Epidermal melanocyte (primary cell): ENCODE data around the gene KCNJ10.

ENCODE experiments used
- DNase-seq: peaks from one replicate; pipeline ENCODE4 v3.0.0; 2011; ENCODE audit warnings: low spot score; ENCODE audit not compliant: insufficient read length

The KCNJ10 gene

DNA sequence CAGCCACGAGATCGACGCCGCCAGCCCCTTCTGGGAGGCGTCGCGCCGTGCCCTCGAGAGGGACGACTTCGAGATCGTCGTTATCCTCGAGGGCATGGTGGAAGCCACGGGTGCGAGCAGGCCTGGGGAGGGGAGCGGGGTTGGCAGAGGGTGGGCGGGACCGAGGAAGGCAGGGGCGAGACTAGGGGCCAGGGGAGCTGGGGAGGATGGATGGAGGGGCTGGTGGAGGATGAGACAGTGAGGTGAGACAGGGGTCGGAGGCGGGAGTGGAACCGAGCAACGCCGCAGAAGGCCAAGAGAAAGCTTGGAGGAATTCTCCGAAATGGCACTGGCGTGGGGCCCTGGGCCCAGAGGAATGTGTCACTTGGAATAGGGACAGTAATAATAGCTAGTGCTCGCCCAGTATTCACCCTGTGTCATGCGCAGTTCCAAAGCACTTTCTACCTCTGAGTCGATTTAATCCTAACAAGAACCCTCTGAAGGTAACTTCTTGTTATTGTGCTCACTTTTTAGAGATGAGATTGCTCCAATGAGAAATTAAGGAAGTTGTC, 14.9 kb upstream of the KCNJ10 start:
- no peak for DNase-seq

DNA sequence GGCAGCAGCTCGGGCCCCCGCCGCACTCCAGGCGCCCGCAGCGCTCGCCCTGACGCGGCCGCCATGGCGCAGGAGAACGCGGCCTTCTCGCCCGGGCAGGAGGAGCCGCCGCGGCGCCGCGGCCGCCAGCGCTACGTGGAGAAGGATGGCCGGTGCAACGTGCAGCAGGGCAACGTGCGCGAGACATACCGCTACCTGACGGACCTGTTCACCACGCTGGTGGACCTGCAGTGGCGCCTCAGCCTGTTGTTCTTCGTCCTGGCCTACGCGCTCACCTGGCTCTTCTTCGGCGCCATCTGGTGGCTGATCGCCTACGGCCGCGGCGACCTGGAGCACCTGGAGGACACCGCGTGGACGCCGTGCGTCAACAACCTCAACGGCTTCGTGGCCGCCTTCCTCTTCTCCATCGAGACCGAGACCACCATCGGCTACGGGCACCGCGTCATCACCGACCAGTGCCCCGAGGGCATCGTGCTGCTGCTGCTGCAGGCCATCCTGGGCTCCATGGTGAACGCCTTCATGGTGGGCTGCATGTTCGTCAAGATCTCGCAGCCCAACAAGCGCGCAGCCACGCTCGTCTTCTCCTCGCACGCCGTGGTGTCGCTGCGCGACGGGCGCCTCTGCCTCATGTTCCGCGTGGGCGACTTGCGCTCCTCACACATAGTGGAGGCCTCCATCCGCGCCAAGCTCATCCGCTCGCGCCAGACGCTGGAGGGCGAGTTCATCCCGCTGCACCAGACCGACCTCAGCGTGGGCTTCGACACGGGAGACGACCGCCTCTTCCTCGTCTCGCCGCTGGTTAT, 14.2 kb upstream of the KCNJ10 start:
- no peak for DNase-seq

DNA sequence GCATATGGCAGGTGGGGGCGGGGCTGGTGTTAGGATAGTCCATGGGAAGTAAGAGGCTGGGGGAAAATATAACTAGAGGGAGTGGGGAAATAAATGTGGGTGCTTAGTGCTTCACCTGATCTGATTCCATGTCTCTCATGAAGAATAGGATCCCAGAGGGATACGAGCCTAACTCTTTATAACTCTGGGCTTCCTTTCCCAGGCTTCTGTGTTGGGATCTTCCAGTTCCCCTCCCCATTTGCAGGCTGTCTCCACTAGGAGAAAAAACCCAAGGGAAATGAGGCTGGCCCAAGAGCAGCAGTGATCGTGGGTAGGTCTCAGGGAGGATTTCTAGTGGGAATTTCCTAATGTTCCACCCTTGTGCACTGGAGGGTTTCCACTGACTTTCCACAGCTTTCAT, 13.0 kb upstream of the KCNJ10 start:
- DNase-seq = no peak

DNA sequence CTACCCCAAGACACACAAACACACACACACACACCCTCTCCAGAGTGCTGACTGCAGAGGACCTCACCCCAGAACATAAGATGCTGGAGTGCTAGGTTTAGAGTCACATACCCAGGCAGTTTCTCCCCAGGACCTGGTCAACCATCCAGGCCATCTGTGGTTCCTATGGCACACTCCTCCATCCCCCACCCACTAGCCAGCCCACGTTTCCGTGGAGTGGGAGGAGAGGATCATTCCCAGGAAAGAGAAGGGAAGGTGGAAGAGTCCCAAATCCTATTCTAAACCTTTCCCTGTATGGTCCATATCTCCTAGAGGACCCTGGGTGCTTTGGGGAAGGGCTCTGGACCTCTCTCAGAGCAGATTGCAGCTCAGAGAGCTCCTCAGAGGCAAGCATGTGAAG, 12.5 kb upstream of the KCNJ10 start:
- no peak for DNase-seq

DNA sequence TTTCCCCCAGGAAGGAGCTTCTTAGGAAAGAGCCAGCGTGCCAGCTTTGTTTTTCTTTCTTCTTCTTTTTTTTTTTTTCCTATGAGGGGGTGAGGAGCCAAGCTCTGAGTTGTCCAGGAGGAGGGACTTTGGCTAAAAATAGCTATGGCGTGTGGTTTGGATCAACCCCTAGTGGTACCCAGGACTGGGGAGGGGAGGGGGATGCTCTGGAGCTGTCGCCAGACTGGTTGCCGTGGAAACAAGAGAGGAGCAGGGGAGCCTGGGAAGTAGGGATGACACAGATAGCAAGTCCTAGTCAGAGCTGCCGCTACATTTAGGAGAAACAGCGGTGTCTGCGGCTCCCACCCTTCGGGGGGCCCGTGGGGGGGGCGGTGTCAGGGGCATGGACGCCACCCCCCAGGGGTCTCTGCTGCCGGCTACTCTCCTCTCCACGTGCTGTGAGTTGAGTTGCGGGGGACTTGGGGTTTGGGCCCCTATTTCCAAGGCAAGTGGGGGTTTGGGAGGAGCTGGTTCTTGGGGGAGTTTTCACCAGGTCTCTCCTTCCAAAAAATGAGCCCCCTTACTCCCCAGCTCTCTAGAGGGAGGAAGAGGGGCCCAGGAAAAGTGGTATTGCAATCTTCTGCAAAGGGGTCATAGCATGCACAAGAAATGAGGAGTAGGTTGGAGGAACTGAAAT, 11.4 kb upstream of the KCNJ10 start, which contains the start of gene KCNJ9:
Gene KCNJ9, plus strand, starts transcription at position 278 of the 676 bp plus-strand sequence. CDS start 2,493 bp downstream, outside the sequence.
- DNase-seq = no peak

GRCh38 chr1:160080381-160081100, 10.6 kb upstream of the KCNJ10 start:
- DNase-seq = no peak

DNA sequence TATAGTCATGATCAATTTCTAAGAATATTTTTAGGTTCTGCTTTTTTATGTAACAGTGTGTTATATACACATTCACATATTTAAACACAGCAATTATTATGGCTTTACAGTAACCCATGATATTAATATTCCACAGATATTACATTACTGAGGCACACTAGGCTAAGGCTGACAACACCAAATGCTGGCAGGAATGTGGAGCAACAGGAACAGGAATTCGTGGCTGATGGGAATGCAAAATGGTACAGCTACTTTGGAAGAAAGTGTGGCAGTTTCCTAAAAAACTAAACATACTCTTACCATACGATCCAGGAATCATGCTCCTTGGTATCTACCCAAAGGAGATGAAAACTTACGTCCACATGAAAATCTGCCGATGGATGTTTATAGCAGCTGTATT, 9.5 kb upstream of the KCNJ10 start:
- DNase-seq = no peak

GRCh38 chr1:160078512-160079195, 8.7 kb upstream of the KCNJ10 start:
- DNase-seq = peak; percentile 60

- DNase-seq = no peak
These were observed 7.5 kb upstream of the KCNJ10 start for GRCh38 chr1:160077486-160077885.

DNA sequence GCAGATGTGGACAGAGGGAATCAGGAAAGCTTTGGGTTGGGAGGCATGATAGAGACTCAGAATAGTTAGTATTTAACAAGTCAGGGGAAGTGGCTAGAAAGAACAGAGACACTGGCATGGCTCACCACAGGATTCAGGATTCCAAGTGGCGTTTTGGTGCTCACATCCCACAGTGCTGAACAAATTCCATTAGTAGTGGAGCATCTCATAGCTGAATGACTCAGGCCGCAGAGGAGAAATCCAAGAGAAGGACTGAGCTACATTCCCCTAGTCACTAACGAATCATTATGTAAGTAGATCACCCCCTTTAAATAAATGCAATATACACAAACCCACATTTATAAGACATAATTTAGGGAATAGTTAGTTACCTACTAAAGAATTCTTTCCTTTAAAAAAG, 6.3 kb upstream of the KCNJ10 start:
- DNase-seq = no peak

DNA sequence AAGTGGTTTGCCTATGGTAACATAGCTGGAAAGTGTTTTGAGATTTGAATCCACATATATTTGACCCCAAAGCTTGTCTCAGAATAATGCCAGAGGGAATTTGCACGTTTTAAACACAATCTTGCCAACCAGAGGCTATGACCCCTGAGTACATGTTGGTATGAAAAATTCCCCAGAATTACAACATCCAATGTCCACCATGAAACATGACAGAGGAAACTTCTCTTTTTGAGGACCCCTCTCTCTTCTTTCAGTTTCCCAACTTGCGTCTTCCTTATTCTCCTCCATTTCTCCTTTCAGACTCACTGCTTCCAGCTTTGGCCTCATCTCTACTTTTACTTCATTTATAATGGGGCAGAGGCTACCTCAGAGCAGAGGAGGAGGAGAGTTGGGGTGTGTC, 5.9 kb upstream of the KCNJ10 start:
- no peak for DNase-seq

GRCh38 chr1:160074865-160075264, 4.9 kb upstream of the KCNJ10 start:
- DNase-seq = no peak

- DNase-seq = no peak
These were observed 1.3 kb upstream of the KCNJ10 start for GRCh38 chr1:160071289-160071688.

DNA sequence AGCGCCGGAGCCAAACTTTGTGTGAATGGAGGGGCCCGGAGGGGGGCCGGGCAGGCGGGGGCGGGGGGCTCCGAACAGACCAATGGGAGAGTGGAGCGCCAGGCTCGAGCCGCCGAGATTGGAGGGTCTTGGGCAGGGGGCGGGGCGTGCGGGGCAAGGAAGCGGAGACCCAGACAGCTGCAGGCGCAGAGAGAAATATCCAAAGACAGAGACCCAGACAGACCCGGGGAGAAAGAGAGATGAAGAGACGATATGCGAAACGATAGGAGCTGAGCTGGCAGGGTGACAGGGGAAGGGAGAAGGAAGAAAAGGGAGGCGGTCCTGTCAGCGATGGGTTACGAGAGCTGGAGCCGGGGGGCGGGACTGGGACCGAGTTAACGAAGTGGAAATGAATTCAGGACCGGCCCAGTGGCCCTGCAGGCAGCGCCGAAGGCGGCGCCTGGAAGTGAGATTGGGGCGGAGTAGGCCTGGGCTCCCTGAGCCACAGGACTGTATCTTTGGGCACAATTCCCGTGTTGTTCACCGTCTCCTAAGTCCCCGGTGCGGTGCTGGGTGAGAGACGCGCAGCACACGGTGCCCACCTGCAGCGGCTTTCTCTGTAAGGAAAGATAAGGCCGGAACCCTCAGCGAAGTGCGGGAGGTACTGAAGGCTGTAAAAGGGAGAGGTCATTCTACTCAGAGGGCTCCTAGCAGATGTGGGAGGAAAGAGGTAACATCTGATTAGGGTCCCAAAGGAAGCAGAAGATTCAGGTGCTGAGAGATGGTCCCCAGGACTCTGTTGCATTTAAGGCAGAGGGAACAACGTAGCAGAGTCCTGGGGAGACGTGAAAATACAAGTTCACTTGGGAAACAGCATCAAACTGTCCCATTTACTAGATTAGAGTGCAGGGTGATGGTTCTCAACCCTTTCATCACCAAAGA, 543 bp upstream of the KCNJ10 start:
- DNase-seq = peak; percentile 52

DNA sequence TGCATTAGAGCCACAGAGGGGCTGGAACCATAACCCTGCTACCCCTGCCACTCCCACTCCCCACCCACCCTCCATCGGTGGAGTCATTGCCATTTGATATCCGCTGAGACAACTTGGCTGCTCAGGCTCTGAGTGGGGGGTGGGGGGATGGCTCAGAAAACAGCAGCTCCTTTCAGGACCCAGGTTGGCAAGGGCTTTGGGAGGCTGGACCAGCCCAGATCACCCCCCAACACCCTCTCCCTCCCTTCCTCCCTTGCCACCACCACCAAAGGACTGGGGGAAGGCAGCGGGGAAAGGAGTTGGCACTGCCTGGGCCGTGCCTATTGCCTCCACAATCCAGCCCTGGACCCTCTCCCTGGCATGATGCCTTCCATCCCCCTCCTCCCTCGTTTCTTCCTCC, 1.7 kb downstream of the KCNJ10 start:
- DNase-seq = no peak

DNA sequence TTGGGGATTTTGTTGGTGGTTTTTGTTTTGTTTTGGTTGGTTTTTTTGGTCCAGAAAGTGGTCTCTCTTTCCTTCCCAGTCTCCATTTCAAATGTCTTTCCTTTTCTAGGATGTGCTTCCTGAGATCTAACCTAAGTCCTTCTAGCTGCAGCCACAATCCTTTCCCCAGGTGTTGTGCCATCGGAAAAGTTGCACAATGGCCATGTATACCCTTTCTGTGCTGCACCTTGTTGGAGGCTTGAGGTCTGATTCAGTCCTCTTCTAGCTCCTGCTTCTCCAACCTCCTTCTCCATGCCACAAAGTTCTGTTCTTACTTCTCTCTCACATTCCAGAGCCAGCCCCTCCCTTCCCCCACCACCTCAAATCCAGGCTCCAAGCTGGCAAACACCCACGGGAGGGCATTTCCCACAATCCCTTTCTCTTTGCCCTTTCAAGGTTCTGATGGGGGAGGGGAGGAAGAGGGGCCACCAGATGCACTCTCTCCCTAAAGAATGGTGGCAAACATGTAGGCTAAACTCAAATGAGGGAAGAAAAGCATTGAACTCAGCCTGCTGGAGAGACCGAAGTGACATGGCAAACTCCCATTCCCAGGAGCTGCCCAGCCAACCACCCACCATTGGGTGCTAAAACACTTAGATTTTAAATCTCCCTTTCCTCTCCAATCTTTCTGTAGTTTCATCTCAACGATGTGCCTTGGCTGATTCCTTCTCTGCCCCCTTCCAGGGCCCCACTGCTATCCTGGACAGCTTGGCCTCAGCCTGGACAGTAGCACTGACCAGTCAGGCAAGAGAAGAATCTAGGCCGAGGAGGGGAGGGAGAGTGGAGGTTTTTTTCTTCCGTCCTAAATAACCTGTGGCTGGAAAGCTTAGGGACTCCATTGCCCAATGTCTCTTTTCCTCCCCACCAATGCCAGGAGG, 2.9 kb downstream of the KCNJ10 start:
- no peak for DNase-seq

GRCh38 chr1:160064746-160065145, 5.2 kb downstream of the KCNJ10 start:
- DNase-seq = no peak

DNA sequence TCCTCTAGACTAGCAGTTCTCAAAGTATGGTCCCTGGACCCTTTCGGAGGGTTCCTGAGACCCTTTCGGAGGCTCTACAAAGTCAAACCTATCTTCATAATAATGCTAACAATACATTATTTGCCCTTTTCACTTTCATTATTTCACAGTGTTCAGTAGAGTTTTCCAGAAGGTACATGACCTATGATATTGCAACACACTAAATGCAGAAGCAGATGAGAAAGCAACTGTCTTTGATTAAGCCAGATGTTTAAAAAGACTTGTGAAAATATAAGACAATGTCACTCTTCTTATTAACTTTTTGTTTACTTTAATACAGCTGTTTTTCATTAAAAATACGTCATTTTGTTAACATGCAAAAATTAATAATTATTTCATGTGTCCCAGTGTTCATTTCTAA, 5.8 kb downstream of the KCNJ10 start:
- no peak for DNase-seq

DNA sequence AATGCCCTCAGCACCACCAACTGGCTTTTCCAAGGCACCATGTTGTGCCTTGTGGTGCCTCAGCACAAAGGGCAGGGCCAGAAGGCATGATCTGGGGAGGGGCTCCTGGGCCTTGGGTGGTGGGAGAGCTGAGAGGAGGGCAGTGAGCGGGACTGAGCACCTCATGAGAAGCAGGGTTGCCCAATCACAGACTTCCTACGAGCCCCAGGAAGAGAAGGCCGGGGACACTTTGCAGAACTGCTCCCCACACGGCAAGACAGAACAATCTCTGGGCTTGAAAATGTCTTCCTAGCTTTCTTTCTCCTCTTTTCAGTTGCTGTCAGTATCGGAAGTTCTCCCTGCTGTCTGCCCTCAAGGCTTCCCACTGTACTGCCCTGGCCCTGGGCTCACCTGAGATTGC, 6.8 kb downstream of the KCNJ10 start:
- DNase-seq = no peak
